Thyroid gland (tissue), 4 donors: ENCODE measurements around the gene GOLGA7B.

ENCODE experiments used
- POLR2A ChIP-seq, 2 donors: fragments of 450-650 bp; IDR thresholded peaks; one replicate each; pipeline ENCODE4 v1.6.1; 2017; ENCODE audit warnings: antibody characterized with exemption in 2 of 2, mild to moderate bottlenecking in 2 of 2, moderate library complexity in 1 of 2
- TF ChIP-seq, protein P1 (sequence below), 6 experiments: fragments of 200-600 bp in 3 of 6; fragments of 450-650 bp in 3 of 6; sonication (generic) in 3 of 6; IDR thresholded peaks; one replicate each; pipeline ENCODE4 v1.5.1; 2016 to 2019; ENCODE audit warnings: antibody characterized with exemption in 6 of 6, mild to moderate bottlenecking in 2 of 6, inconsistent platforms in 1 of 6, moderate library complexity in 1 of 6

DNA sequence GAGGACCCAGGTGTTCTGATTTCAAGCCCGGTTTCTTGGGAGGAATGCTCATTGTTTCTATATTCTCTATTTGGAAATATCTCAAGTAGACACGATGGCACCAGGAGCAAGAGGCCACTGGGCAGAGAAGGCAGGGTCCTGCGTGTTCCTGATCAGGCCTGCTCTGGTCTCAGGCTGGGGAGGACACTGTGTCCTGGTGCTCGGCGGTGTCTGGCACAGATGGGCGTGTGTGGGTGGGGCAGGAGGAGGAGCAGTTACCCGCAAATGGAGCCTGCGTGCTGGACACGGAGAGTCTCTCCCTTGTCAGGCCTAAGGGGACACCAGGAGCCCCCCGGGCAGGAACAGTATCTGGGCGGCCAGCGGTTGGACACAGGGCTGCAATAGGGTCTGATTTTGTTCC, 25.9 kb upstream of the GOLGA7B start:
- TF ChIP-seq, protein P1, sequence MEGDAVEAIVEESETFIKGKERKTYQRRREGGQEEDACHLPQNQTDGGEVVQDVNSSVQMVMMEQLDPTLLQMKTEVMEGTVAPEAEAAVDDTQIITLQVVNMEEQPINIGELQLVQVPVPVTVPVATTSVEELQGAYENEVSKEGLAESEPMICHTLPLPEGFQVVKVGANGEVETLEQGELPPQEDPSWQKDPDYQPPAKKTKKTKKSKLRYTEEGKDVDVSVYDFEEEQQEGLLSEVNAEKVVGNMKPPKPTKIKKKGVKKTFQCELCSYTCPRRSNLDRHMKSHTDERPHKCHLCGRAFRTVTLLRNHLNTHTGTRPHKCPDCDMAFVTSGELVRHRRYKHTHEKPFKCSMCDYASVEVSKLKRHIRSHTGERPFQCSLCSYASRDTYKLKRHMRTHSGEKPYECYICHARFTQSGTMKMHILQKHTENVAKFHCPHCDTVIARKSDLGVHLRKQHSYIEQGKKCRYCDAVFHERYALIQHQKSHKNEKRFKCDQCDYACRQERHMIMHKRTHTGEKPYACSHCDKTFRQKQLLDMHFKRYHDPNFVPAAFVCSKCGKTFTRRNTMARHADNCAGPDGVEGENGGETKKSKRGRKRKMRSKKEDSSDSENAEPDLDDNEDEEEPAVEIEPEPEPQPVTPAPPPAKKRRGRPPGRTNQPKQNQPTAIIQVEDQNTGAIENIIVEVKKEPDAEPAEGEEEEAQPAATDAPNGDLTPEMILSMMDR (IDR thresholded peaks at IDR 0.05) = no peak
- no peak for TF ChIP-seq POLR2A (IDR thresholded peaks at IDR 0.05)
